ENCODE measurements around the gene SLX9.

The SLX9 gene

GRCh38 chr21:44980562-44981489 is 41.0 kb downstream of the SLX9 start:
- DNase-seq: no peak

DNA sequence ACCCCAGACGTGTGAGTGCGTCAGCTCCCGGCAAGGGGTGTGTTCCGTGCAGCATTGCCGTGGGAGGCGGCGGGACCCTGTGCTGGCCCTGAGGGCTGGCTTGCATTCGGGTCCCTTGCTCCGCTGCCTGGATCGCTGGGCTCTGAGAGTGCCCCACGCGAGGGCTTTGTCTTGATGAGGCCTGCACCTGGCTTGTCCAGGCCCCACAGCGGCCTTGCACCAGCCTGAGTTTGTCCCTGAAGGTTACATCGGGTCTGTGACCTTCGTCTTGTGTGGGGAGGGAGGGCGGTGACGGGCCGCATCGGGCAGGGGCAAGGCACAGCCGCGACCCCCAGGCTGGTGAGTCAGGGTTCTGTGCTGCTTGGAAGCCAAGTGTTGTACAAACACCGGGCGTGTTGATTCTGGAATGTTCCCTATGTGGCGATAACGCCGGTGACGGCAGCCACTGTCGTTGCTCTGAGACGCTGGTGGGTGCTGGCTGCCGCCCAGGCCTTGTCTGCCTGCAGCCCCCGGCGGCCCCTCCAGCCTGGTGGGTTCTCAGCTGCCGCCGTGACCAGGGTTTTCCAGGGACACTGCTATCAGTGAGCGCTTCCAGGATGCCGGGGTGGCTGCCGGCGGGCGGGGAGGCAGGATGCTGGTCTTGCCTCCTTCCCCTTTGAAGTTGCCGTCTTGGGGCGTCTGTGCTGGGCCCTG is 42.9 kb downstream of the SLX9 start:
- no peak for DNase-seq

- no peak for DNase-seq
Observed at GRCh38 chr21:44983421-44984206, 43.8 kb downstream of the SLX9 start.

DNA sequence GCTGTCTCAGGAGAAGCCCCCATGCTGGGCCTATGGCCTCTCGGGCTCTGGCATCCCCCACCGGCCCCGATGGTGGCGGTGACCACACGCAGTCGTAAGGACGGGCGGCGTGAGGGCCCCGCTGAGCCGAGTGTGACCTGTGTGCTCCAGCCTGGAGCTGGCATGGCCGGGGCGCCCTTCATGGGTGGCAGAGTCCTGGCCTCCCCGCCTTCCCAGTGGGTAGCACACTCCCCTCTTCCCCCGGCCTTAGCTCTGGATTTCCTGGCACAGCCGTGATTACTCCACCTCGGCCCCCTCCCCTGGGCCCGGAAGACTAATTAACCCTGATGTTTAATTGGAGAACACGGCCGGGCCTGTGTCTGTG is 44.6 kb downstream of the SLX9 start:
- no peak for DNase-seq

DNA sequence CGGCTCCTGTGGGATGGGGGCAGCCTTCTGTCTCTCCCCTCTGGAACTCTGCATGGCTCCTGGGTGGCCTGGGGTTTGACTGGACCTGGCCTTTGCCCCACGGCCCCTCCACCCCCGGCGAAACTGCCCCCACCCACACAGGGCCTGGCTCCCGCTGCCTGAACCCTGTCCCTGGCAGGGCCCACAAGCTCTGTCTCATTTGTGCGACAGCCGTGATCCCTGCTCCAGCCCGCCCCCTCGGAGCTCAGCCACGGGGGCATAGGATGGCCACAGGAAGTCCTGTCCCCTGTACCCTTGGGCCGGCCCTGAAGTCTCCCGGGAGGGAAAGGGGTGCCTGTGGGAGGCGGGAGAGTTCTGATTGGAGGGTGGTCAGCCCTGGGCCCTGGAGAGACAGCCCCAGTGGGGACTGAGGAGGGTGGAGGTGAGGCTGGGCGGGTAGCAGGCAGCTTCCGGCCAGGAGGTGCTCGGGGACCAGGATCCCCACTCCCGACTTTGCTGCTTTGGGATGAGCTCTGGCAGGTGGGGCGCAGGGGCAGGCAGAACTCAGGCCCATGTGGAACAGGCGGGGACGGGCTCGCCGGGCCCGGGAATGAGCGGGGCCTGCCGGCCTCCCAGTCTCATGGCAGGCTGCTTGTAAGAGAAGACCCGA is 45.1 kb downstream of the SLX9 start:
- no peak for DNase-seq

DNA sequence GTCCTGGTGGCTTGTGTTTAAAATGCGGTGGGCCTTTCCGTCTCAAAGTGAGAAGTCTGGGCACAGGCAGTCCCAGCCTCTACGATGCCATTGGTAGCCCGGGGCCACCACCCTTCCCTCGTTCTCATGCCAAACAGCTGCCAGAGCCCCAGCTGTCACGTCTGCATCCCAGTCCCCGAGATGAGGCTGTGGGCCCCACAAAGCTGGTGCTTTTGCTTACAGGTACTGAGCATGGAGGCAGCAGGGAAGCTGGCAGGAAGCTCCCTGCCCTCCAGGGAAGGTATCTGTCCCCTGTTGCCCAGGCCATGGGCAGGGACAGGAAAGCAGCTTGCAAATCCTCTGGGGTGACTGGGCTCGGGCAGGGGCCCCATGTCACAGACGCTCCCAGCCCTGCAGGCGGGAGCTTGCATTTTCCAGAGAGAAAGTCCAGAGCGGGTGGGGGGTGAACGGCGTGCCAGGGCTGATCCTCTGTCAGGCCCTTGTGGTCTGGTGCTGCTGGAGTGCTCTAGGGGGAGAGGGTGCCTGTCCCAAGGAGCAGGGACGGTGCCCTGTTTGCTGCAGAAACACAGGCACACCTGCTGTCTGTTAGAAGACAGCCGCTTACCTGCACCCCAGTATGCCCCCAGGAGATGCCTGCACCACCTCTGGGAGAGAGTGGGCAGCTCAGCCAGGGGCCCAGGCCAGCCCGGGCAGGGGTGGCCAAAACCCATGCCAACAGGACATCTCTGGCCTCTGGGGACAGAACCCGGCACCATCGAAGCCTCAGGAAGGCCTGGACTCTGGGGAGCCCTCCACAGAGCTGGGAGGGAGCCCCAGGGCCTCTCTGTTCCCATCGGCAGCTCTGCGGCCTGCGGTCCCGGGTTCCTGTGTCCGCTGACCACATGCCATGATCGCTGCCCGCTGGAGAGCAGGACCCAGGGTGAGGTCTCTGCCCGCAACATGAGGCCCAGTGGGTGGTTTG is 45.9 kb downstream of the SLX9 start:
- DNase-seq: no peak

DNA sequence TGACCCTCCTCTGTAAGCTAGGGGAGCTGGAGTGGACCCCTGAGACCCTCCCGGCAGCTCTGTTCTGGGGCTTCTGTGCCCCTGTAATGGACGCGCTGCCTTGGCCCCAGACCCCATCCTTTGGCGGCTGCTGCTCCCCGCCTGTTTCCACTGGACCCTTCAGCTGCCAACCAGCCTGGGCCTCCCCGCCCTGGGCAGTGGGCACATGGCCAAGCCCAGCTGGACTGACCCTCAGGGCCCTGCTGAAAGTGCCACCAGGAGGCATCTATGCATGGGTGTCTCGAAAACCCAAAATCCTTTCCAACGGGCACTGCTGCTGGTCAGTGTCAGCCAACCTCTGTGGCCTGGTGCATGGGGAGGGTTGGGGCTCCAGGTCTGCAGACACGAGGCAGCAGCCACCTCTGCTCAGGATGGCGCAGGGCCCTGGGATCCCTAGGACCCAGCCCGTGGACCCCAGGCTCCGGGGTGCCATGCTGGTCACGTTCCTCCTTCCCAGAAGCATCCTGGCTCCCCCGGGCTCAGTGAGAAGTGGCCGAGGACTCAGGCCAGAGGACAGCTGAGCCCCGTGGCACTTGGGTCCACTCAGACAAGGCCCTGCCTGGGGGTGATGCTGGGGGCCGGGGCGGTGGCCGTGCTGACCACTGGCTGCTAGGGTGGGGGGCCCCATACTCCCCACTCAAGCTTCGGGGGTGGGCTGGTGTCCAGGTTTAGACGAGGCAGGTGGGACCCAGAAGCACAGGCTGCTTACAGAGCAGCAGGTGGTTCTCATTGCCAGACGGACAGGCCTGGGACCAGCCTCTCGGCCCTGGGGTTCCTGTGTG is 46.9 kb downstream of the SLX9 start:
- no peak for DNase-seq

DNA sequence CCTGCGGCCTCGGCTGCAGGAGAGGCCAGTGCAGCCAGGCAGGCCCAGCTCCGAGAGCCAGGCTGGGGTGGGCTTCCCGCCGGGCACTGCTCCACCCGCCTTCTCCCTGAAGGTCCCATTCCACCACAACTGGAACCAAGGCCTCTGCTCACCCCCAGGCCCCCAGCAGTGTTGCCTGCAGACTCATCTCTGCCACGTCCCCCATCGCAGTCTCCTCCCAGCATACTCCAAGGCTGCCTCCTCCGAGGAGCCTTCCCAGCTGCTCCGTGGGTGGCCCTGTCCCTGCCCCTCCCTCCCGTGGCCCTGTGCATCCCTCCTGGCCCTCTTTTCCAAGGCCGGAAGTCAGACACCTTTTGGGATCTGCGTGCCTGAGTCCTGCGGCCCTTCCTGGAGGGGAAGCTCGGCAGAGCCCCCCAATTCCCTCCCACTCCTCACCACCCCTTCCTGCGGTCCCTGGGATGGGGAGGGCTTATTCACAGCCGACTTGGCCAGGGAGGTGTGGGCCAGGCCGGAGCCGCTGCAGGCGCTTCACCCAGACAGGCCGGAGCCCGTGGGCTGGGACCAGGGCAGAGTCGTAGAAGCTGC is 47.6 kb downstream of the SLX9 start:
- no peak for DNase-seq

- DNase-seq: no peak
Observed at GRCh38 chr21:44987886-44988606, 48.2 kb downstream of the SLX9 start.

- DNase-seq: no peak
Observed at GRCh38 chr21:44988607-44989536, 49.0 kb downstream of the SLX9 start.

DNA sequence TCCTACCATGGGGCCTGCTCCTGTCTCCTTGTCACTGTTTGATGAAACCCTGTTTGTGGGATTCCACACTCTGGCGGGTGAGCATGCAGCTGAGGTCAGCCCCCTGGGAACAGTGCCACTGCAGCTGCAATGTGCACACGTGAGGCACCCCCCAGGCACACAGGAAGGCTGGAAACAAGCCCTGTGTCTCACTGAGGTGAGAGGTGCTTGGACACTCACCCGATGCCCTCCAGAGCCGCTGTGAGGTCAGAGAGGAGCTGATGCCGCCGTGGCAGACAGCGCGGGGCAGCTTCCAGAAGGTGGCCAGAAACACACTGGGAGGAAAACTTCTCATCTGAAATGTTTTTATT is 49.7 kb downstream of the SLX9 start:
- DNase-seq: no peak

- DNase-seq: no peak
Observed at GRCh38 chr21:44989943-44990780, 50.3 kb downstream of the SLX9 start.

DNA sequence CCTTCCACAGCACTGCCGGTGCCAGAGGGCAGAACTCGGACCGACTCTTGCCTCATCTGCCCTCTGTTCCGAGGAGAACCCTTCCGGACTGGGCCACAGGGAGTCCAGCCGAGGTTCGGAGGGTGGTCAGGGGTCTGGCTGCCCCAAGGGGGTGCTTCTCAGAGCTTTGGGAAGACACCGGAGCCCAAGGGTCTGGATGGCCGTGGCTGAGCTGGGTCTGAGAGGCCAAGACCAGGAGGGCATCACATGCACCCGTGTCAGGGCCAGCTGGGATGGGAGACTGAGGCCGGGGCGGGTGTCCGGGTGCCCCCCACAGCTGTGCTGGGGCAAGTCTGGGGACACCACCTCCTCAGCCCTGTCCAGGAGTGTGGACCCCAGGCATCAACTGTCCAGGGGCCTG is 51.1 kb downstream of the SLX9 start:
- no peak for DNase-seq

DNA sequence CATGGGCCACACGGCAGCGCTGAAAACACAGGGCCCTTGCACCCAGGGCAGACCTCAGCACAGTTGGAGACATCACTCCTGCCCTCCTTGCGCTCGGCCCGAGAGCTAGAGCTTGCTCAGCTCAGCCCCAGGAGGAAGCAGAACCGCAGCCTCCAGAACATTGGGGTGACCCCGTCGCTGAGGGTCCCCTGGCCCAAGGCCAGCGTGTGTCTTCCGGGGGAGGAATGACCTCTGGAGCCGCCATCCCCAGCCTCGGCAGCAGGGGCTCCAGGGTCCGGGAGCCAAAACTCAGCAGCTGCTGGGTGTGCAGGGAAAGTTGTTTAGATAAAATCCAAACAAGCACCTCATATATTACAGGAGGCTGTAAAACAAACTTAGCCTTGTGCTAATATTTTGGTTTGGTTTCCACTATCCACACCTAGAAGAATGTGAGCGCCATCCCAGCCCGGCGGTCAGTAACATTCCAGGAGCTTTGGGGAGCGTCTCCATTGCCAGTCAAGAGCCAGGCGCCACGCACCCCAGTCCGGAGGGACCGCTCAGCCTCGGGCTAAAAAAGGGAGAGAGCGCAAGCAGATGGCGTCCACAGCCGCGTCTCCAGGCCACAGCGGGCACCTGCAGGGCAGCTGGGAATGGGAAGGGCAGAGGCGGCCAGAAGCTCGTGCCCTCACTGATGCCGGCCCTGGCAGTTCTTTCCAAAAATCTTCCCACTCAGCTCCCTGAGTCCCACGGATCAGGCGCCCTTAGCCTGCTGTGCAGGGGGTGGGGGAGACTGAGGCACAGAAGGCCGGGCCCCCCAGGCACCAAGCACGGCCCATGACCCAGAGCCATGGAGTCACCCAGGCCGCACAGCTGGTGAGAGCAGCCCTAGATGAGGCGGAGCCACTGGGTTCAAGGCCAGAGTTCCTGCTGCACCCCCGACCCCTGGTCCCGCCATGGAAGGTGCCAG is 52.0 kb downstream of the SLX9 start:
- no peak for DNase-seq

DNA sequence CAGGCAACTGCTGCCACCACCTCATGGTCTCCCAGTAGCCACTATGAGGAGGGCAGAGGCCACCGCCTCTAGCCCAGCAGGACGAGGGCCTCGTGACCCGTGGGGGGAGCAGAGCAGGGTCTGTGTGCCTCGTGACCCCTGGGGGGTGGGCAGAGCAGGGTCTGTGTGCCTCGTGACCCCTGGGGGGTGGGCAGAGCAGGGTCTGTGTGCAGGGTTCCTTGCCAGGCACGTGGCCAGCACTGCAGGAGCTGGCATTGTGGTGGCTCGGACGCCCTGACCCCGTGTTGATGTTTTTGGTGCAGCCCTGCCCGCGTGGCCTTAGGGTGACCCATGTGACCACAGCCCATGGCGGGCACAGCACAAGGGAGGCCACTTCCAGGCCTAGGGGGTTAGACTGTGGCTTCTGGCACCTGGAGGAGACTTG is 52.8 kb downstream of the SLX9 start:
- DNase-seq: no peak

- no peak for DNase-seq
Observed at GRCh38 chr21:44993321-44994046, 53.7 kb downstream of the SLX9 start.
